Ishikawa (cell line): ENCODE measurements around the gene CFAP46.

Experiments
- CEBPB ChIP-seq: IDR thresholded peaks from 2 replicates; pipeline ENCODE4 v1.6.1; 2012
- CREB1 ChIP-seq: IDR thresholded peaks from 2 replicates; pipeline ENCODE4 v1.6.1; 2012; ENCODE audit warnings: low read depth
- EGR1 ChIP-seq: IDR thresholded peaks from 2 replicates; pipeline ENCODE4 v1.6.1; 2012
- EP300 ChIP-seq: IDR thresholded peaks from 2 replicates; pipeline ENCODE4 v1.6.1; 2012; ENCODE audit warnings: borderline replicate concordance
- FOXM1 ChIP-seq: IDR thresholded peaks from 2 replicates; pipeline ENCODE4 v1.6.1; 2012; ENCODE audit warnings: low read depth, borderline replicate concordance
- NFIC ChIP-seq: IDR thresholded peaks from 2 replicates; pipeline ENCODE4 v1.6.1; 2012
- RAD21 ChIP-seq: IDR thresholded peaks from 2 replicates; pipeline ENCODE4 v1.6.1; 2012; ENCODE audit warnings: low read depth
- TAF1 ChIP-seq: IDR thresholded peaks from 2 replicates; pipeline ENCODE4 v1.6.1; 2012; ENCODE audit warnings: low read depth, mild to moderate bottlenecking
- TCF12 ChIP-seq: IDR thresholded peaks from 2 replicates; pipeline ENCODE4 v1.6.1; 2012; ENCODE audit warnings: low read depth
- TEAD4 ChIP-seq: IDR thresholded peaks from 2 replicates; pipeline ENCODE4 v1.6.1; 2012
- YY1 ChIP-seq: IDR thresholded peaks from 2 replicates; pipeline ENCODE4 v1.6.1; 2012; ENCODE audit warnings: low read depth
- ZBTB7A ChIP-seq: IDR thresholded peaks from 2 replicates; pipeline ENCODE4 v1.6.1; 2012; ENCODE audit warnings: low read depth
- TF ChIP-seq, protein P1 (sequence below): IDR thresholded peaks from 2 replicates; pipeline ENCODE4 v1.6.1; 2012; ENCODE audit warnings: low read depth, mild to moderate bottlenecking
- TF ChIP-seq, protein P2 (sequence below): IDR thresholded peaks from 2 replicates; pipeline ENCODE4 v1.6.1; 2012
- TF ChIP-seq, protein P3 (sequence below): IDR thresholded peaks from 2 replicates; pipeline ENCODE4 v1.6.1; 2012

CFAP46 gene

DNA sequence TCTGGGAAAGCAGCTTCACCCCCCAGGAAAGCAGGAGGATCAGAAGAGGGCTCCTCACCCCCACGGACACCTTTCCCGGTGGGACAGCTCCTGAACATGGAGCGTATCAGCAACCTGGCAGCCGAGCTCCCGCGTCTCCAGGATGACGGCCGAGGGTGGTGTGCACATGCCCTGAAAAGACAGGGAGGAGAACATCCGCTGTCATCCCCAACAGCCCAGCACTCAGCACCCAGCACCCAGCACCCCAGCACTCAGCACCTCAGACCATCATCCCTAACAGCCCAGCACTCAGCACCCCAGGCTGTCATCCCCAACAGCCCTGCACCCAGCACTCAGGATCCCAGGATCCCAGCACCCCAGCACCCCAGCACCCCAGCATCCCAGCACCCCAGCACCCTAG, 3.9 kb upstream of the CFAP46 start:
- TF ChIP-seq EGR1 (no peak), NFIC (no peak), TCF12 (no peak), CEBPB (no peak), ZBTB7A (no peak), RAD21 (no peak), YY1 (no peak), TAF1 (no peak), CREB1 (no peak), TEAD4 (no peak), FOXM1 (no peak)
- TF ChIP-seq, protein P1, sequence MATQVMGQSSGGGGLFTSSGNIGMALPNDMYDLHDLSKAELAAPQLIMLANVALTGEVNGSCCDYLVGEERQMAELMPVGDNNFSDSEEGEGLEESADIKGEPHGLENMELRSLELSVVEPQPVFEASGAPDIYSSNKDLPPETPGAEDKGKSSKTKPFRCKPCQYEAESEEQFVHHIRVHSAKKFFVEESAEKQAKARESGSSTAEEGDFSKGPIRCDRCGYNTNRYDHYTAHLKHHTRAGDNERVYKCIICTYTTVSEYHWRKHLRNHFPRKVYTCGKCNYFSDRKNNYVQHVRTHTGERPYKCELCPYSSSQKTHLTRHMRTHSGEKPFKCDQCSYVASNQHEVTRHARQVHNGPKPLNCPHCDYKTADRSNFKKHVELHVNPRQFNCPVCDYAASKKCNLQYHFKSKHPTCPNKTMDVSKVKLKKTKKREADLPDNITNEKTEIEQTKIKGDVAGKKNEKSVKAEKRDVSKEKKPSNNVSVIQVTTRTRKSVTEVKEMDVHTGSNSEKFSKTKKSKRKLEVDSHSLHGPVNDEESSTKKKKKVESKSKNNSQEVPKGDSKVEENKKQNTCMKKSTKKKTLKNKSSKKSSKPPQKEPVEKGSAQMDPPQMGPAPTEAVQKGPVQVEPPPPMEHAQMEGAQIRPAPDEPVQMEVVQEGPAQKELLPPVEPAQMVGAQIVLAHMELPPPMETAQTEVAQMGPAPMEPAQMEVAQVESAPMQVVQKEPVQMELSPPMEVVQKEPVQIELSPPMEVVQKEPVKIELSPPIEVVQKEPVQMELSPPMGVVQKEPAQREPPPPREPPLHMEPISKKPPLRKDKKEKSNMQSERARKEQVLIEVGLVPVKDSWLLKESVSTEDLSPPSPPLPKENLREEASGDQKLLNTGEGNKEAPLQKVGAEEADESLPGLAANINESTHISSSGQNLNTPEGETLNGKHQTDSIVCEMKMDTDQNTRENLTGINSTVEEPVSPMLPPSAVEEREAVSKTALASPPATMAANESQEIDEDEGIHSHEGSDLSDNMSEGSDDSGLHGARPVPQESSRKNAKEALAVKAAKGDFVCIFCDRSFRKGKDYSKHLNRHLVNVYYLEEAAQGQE = no peak
- TF ChIP-seq, protein P2, sequence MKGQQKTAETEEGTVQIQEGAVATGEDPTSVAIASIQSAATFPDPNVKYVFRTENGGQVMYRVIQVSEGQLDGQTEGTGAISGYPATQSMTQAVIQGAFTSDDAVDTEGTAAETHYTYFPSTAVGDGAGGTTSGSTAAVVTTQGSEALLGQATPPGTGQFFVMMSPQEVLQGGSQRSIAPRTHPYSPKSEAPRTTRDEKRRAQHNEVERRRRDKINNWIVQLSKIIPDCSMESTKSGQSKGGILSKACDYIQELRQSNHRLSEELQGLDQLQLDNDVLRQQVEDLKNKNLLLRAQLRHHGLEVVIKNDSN = no peak
- TF ChIP-seq, protein P3, sequence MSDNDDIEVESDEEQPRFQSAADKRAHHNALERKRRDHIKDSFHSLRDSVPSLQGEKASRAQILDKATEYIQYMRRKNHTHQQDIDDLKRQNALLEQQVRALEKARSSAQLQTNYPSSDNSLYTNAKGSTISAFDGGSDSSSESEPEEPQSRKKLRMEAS = no peak

DNA sequence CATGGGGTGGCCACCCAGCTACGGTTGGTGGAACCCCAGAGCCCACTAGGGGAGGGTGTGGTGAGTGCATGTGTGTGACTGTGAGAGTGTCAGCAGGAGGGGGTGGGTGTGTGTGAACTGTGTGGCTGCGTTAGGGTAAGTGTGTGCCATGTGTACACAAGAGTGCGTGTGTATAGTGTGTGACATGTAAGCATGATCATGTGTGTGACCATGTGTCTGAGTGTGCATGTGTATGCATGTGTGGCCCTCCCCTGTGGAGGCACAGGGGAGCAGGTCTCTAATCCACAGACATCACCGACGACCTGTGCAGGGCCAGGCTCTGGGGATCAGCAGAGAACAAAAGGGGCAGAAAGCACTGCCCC, 3.5 kb upstream of the CFAP46 start:
- TF ChIP-seq CREB1 (no peak), EGR1 (no peak)

DNA sequence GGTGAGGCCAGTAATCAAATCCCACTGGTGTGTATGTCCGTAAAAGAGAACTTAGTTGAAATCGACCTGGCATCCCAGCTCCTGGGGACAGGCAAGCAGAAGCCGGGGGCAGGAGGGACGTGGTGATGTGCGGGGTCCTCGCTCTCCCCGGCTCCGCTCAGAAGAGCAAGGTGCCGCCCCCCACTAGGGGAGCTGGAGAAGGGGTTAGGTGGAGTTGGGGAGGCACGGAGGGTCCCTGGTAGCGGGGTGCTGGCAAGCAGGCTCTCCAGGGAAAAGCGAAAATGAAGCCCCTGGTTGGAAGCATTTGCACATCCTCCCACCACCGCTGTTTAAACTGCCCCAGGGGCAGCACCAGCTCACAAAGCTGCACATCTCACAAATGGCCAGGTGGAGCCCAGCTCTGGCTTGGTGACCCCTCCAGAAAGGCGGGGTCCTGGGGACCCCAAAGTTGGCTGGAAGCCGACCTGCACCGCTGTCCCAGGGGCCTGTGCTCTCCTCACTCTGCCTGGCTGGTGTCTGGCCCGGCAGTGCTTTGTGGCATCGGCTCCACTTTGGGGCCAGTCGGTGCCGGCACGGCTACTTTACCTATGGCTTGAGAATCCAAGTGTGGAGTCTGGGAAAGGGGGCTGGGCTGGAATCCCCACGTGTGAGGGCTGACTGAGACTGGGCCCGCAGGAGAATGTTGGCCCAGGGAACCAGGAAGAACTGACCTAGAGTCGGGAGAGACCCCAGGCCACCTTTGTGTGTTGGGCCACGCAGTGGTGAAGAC, 2.9 kb upstream of the CFAP46 start:
- TF ChIP-seq EP300 (no peak), RAD21 (no peak), TAF1 (no peak), TCF12 (no peak), NFIC (no peak), ZBTB7A (no peak), TEAD4 (no peak), YY1 (no peak)
- TF ChIP-seq, protein P2 = no peak
- TF ChIP-seq, protein P3 = no peak

DNA sequence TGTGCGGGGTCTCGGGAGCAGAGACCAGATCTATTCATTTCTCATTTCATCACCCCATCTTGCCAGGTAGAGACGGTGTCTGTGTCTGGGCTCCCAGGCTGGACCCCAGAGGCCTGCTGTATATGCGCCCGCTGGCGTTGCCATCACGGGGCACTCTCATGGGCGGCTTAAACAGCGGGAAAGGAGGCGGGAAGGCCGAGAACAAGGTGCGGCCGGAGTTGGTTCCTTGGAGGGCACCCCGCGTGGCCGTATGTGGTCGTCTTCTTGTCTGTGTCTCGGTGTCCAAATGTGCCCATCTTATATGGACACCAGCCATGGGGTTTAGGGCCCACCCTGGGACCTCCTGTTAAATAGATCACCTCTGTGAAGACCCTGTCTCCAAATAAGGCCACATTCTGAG, 2.1 kb upstream of the CFAP46 start:
- TF ChIP-seq EGR1 (no peak), RAD21 (no peak), CEBPB (no peak), TAF1 (no peak)
- TF ChIP-seq, protein P2 = no peak

DNA sequence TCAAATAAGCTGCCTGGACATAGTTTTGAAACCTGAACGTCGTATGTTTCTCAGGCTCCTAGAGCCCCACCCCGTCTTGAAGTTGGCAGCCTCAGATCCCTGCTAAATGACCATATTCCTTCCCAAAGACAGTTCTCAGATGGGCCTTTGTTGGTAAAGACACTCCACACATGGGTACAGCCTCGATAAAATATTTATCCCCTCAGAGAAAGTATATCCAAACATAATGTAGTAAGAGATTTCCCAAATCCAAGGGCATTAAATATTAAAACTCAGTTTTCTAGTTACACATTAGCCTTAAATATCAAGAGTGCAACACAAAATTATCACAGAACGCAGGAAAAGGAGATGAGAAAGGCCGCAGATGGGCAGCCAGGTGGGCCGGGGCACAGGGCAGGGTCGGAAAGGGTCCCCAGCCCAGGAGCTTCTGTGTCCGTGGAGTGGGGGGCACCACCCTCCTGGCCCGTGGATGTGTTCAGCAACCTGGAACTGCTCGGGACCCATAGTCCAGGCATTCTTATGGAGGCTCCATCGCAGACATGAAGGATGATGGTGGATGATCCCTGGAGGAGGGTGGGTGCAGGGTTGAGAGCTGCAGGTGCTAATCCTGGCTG, 1.5 kb upstream of the CFAP46 start:
- no peak for TF ChIP-seq CREB1
- TF ChIP-seq, protein P1 = no peak
- TF ChIP-seq EGR1 = no peak
- no peak for TF ChIP-seq TEAD4
- TF ChIP-seq RAD21 = no peak
- no peak for TF ChIP-seq NFIC
- TF ChIP-seq CEBPB = no peak
- no peak for TF ChIP-seq FOXM1
- TF ChIP-seq EP300 = no peak
- no peak for TF ChIP-seq ZBTB7A
